GM12891 (cell line): ENCODE results near the gene PPAT. TPM values are rescaled to one million over a fixed set of nuclear protein-coding genes. Genes with fewer than 3 reads are reported as not detected.

Experiments
- DNase-seq: peaks from one replicate; pipeline ENCODE4 v3.0.0; 2011; ENCODE audit warnings: low spot score; ENCODE audit not compliant: insufficient read length
- FAIRE-seq: peaks from 2 replicates; lab custom pipeline; 2011; peaks lifted over from hg19 to GRCh38; lab: Jason Lieb, UNC
- PAX5 ChIP-seq: IDR thresholded peaks from 2 replicates; pipeline ENCODE4 v1.6.1; 2011; ENCODE audit warnings: low read length, moderate library complexity, mild to moderate bottlenecking; ENCODE audit not compliant: insufficient read depth, severe bottlenecking
- POLR2A ChIP-seq: IDR thresholded peaks from 2 replicates; pipeline ENCODE4 v1.6.1; 2011; ENCODE audit warnings: low read depth, low read length, control low read depth
- POLR2AphosphoS5 ChIP-seq: IDR thresholded peaks from 2 replicates; pipeline ENCODE4 v1.6.1; 2011; ENCODE audit warnings: low read depth, low read length, control low read depth
- POU2F2 ChIP-seq: IDR thresholded peaks from 2 replicates; pipeline ENCODE4 v1.6.1; 2011; ENCODE audit warnings: low read depth, mild to moderate bottlenecking, control low read depth, low read length, moderate library complexity
- SPI1 ChIP-seq: IDR thresholded peaks from 2 replicates; pipeline ENCODE4 v1.6.1; 2011; ENCODE audit warnings: low read depth, low read length, control low read depth
- TAF1 ChIP-seq: IDR thresholded peaks from 2 replicates; pipeline ENCODE4 v1.6.1; 2011; ENCODE audit warnings: low read depth, low read length, control low read depth
- polyA plus RNA-seq: library from polyadenylated mRNA; unstranded; fragments of >200 nt; gene quantifications from one replicate; pipeline ENCODE4 v1.2.1, GENCODE V29; 2012; ENCODE audit warnings: low read depth, missing spikeins, inconsistent platforms; ENCODE audit not compliant: missing spikeins

PPAT gene
- polyA plus RNA-seq, result 16.6 TPM

GRCh38 chr4:56435140-56435926 is at the start of gene PPAT:
Gene PPAT (minus strand): TSS chr4:56435615. CDS start chr4:56435477, 138 bp downstream.
- TF ChIP-seq TAF1 (0 out of 2 replicates have a peak, but pooled peaks have one; percentile 31), POLR2AphosphoS5 (peak; percentile 90), POLR2A (peak; percentile 85), SPI1 (0 out of 2 replicates have a peak, but pooled peaks have one; percentile 14), POU2F2 (peak; percentile 51; the same call in 1 of the 2 replicates), PAX5 (no peak)
- DNase-seq, result peak; percentile 88
- peak; percentile 98 for FAIRE-seq

- no peak for TF ChIP-seq TAF1
- no peak for TF ChIP-seq POLR2A
- TF ChIP-seq PAX5, result no peak
- TF ChIP-seq POU2F2, result no peak
- TF ChIP-seq SPI1, result no peak
- no peak for TF ChIP-seq POLR2AphosphoS5
- DNase-seq (no peak), FAIRE-seq (no peak)
Observed at GRCh38 chr4:56480691-56481090, 45.3 kb upstream of the PPAT start.

- TF ChIP-seq PAX5 (no peak), POU2F2 (no peak), POLR2A (no peak), POLR2AphosphoS5 (no peak), TAF1 (no peak), SPI1 (no peak)
- FAIRE-seq (no peak), DNase-seq (no peak)
Observed at GRCh38 chr4:56477192-56477702, 41.8 kb upstream of the PPAT start.

GRCh38 chr4:56475917-56476316 is 40.5 kb upstream of the PPAT start:
- DNase-seq (no peak), FAIRE-seq (peak; percentile 90)
- TF ChIP-seq SPI1, result no peak
- TF ChIP-seq POU2F2, result peak; percentile 83; the same call in 1 of the 2 replicates

- FAIRE-seq, result no peak
- TF ChIP-seq POU2F2 (no peak), PAX5 (no peak), POLR2AphosphoS5 (no peak), POLR2A (no peak), TAF1 (no peak), SPI1 (no peak)
- DNase-seq, result no peak
Observed at GRCh38 chr4:56469489-56470210, 34.2 kb upstream of the PPAT start.

GRCh38 chr4:56468097-56468422 is 32.6 kb upstream of the PPAT start:
- TF ChIP-seq TAF1, result no peak
- TF ChIP-seq SPI1, result no peak
- no peak for TF ChIP-seq POLR2A
- no peak for TF ChIP-seq POU2F2
- no peak for TF ChIP-seq PAX5
- TF ChIP-seq POLR2AphosphoS5, result no peak
- peak; percentile 11 for DNase-seq
- FAIRE-seq, result peak; percentile 43

GRCh38 chr4:56467284-56468096 is 32.1 kb upstream of the PPAT start, which contains the start of gene SRP72:
Gene SRP72 (plus strand): TSS chr4:56467617. CDS start chr4:56467636, 19 bp downstream.
- TF ChIP-seq POLR2AphosphoS5 (peak; percentile 92), POU2F2 (0 out of 2 replicates have a peak, but pooled peaks have one; percentile 15), PAX5 (no peak), POLR2A (peak; percentile 91), TAF1 (peak; percentile 96), SPI1 (peak; percentile 54)
- FAIRE-seq (peak; percentile 85), DNase-seq (peak; percentile 73)

- DNase-seq, result no peak
- no peak for FAIRE-seq
Observed at GRCh38 chr4:56466910-56467283, 31.5 kb upstream of the PPAT start.

More at GRCh38 chr4:56466910-56467283, 31.5 kb upstream of the PPAT start:
- no peak for TF ChIP-seq TAF1
- TF ChIP-seq POLR2A, result no peak
- no peak for TF ChIP-seq POLR2AphosphoS5
- TF ChIP-seq POU2F2, result no peak
- no peak for TF ChIP-seq SPI1
- TF ChIP-seq PAX5, result no peak
